ENCODE measurements around the gene TMC1. TPM values are rescaled to one million over a fixed set of nuclear protein-coding genes. Genes with fewer than 3 reads are reported as not detected.

Gene TMC1
- total RNA-seq, 1 experiment from 2014 or later, result not detected

- no peak for DNase-seq (ENCODE audit: low read depth)
These were observed 54.3 kb downstream of the TMC1 start for GRCh38 chr9:72575666-72576065.

GRCh38 chr9:72576087-72576486 lies 54.7 kb downstream of the TMC1 start:
- no peak for DNase-seq (ENCODE audit: low read depth)

DNA sequence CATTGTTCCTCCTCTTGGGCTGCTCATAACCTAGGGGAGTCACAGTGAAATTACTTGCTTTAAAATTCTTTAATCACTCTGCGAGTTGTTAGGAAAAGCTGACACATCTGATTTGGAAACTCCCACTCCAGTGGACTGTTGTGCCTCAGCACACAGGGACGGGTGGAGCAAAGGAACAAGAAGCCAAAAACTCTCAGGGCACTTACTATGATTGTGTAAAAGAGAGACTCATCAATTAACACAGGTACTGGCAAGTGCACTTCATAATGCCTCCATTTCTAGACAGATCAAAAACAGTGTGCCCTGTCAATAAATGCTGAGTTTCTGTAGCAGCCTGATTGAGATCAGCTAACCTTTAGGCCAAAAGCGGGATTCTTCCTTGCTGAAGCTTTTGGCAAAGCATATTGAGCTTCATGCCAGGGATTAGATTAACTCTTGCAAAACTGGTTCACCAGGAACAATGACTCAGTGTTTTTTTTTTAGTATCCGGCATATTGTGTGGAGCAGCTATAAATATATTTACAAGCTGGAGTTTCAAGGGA lies 55.9 kb downstream of the TMC1 start:
- peak; percentile 64 for DNase-seq (ENCODE audit: low read depth)

DNA sequence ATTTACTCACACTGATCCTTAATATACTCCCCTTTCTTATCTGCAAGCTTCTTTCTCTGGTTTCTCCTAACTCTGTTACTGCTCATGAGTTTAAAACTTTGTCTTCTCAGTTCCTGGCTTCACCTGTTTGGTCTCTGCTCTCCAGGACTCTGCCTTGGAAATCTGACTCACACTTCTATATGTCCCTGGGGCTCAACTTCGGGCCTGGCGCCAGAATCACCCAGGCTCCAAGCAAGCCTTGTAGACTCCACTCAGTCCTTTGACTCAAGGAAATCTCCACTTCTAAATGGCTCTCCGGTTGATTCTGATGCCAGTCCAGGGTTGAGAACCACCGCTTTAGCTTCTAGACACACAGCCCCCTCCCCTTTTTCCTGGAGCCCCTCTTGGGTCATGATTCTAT lies 57.8 kb downstream of the TMC1 start:
- DNase-seq (ENCODE audit: low read depth), result peak; percentile 88

DNA sequence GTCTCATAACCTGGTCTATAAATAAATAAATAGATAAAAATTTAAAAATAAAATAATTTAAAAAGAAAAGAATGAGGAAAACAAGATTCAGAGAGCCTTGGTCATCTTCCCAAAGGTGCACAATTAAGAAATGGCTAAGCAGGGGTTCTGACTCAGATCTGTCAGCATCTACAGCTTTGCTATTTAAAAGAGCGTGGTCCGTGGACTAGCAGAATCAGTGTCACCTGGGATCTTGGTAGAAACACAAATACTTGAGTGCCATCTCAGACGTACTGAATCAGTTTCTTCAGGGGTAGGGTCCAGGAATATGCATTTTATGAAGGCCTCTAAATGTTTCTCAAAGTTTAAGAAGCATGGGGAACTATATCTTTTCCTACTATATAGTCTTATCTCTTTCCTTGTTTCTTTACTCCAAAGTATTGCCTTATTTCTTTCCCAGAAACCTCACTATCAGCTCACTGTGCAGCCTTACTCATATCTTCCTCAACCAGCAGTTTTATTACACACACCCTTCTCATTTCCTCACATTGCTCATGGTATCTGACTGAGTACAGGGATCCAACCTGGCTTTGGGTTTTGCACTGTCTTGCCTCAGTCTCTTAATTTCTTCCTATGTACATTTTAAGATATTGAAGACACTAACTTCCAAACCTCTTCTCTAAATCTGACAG lies 58.6 kb downstream of the TMC1 start:
- peak; percentile 44 for DNase-seq (ENCODE audit: low read depth)

GRCh38 chr9:72581694-72582093 lies 60.3 kb downstream of the TMC1 start:
- DNase-seq (ENCODE audit: low read depth), result no peak

- no peak for DNase-seq (ENCODE audit: low read depth)
These were observed 62.0 kb downstream of the TMC1 start for GRCh38 chr9:72583370-72583769.

DNA sequence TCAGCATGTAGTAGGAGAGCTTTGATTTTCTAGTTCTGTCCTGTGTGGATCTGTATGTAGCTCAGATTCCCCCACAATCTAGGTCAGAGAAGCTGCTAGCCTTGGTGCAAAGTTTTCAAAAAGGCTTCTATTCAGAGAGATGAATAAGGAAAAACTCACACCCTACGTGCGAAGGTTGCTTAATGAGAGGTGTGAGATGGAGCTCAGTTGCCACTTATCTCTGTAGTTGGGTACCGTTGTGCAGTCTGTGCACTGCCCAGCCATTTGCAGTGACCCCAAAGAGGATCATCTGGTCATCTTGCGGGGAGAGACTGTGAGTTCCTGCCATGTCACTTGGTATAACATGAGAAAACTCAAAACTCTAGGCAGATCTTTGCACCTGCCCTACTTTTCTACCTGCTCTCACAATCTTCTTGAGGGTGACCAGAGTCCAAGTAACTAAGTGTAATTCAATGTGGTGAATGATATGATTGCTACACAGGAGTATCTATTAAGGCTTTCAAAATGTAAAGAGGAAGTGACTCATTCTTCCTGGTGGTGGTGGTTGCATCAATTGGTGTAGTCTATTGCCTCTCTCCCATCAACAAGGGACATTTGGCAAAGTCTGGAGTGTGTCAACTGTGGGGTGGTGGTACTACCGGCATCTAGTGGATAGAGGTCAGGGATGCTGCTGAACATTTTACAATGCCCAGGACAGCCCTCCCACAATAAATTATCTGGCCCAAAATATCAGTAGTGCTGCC lies 65.2 kb downstream of the TMC1 start:
- peak; percentile 82 for DNase-seq (ENCODE audit: low read depth)

- no peak for DNase-seq (ENCODE audit: low read depth)
These were observed 66.9 kb downstream of the TMC1 start for GRCh38 chr9:72588336-72588735.

GRCh38 chr9:72589667-72590521 lies 68.5 kb downstream of the TMC1 start:
- DNase-seq (ENCODE audit: low read depth), result no peak

DNA sequence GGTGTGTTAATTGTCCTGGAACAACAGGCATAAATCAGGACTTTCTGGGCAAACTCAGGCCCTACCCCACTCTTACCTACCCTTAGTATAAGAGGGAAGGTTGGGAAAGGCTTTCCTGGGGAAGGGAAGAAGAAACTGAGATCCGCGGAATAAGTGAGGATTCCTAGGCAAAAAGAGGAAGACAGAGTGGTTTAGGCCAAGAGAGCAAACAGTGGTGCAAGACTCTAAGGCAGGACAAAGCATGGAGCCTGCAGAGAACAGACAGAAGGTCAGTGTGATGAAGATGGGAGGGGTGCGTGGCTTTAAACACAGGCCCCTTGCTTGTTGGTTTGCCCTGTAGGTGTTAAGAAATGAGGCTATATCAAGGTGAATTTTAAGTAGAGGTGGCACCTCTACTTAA lies 69.4 kb downstream of the TMC1 start:
- no peak for DNase-seq (ENCODE audit: low read depth)

- DNase-seq (ENCODE audit: low read depth), result peak; percentile 63
These were observed 71.3 kb downstream of the TMC1 start for GRCh38 chr9:72592502-72593403.

GRCh38 chr9:72596451-72597180 lies 75.2 kb downstream of the TMC1 start:
- no peak for DNase-seq (ENCODE audit: low read depth)

DNA sequence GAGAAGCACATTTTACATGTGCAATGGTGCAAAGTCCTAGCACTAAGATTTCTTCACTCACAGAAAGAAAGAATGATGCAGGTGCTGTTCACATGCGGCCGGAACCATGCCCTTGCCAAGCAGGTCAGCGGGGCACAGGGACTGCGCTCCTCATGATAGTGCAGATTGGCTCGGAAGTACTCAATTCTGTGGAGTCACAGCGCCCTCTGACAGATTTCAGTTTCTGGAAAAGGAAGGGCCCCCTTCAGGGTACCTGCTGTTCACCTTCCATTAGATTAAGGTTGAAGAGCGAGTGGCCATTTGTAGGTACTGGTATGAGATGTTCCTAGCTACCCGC lies 75.7 kb downstream of the TMC1 start:
- no peak for DNase-seq (ENCODE audit: low read depth)

DNA sequence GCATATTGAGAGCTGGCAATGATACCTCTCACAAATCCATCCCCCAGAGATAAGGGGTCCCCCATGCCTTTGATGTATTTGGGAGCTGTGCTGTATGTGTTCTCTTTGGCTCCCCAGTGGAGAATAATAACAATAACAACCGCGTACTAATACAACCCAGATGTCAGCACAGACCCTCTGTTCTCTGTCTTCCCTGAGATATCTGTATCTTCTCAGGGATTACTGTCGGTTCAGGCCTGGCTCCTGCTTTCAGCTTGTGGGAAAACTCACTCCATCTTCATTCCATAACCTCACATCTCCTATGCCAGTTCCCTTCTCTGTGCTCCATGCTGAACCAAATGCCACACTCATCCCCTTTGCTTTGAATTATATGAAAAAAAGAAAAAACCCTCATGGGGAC lies 76.2 kb downstream of the TMC1 start:
- no peak for DNase-seq (ENCODE audit: low read depth)

DNA sequence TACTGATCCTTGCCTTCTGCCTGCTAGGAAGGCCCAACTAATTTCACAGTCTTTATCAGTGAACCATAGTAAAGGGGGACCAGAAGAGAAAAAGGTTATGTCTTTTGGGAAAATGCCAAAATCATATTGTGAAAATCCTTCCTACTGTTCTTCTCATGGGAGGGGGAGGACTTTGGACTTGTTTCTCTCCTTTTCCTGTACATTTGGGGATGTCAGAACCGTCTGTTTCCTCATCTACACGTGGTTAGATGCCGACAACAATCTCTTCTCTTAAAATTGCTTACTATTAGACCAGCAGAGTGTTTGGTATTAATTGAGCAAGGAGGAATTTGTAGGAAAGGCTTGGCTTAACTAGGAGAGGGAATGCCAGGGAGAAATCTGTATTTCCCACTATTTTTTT lies 77.2 kb downstream of the TMC1 start:
- no peak for DNase-seq (ENCODE audit: low read depth)

DNA sequence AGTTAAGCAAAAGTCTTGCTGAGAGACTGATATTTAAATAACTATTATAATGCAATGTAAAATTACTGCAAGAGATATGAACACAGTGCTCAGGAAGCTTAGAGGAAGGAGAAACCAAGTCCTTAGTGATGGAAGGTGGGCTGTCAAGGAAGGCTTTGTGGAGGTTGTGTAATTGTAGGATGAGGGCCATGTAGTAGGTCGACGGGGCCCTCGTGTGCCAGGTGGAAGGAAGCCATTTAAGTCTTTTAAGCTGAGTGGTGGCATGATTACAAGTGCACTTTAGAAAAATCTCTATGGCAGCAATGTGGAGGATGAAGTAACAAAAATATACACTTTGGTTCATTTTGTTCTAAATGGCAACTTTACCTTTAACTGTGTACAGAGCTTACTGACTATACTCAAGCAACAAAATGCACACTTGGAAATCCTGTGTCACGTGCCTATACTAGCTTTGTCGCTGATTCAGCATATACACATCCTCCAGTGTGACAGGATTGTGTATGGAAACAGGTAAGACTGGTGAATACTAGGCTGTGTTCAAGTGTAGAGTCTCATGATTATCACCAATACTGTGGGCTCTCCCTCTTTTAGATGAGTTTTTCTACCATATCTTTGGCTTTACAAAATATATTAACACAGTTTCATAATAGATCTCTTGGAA lies 78.6 kb downstream of the TMC1 start:
- no peak for DNase-seq (ENCODE audit: low read depth)

DNA sequence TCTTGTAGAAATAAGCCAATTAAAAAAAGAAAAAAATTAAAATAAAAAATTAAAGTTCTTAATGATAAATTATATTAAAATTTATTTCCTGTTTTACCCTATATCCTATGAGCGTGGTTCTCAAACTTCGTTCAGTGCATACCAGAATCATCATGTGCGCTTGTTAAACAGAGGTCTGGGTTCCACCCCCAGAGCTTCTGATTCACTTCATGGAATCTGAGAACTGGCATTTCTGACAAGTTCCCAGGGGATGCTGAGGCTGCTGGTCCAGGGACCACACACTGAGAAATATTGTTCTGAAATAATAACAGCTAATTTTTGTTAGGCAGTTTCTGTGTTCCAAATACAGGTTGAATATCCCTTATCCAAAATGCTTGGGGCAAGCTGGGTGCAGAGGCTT lies 79.3 kb downstream of the TMC1 start:
- DNase-seq (ENCODE audit: low read depth), result no peak

DNA sequence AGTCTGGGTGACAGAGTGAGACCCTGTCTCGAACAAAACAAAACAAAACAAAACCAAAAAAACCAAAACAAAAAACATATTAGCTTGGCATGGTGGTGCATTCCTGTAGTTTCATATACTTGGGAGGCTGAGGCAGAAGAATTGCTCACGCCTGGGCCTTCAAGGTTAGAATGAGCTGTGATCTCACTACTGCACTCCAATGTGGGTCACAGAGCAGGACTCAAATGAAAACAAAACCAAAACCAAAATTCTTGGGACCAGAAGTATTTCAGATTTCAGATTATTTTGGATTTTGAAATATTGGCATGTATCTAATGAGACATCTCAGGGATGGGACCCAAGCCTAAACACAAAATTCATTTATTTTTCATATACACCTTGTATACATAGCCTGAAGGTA lies 80.2 kb downstream of the TMC1 start:
- DNase-seq (ENCODE audit: low read depth), result no peak

GRCh38 chr9:72612449-72612848 lies 91.0 kb downstream of the TMC1 start:
- no peak for DNase-seq (ENCODE audit: low read depth)

Data from Daoy (cell line).